Dermis blood vessel endothelial cell (primary cell): ENCODE measurements around the gene ZFP30. TPM values are rescaled to one million over a fixed set of nuclear protein-coding genes. Genes with fewer than 3 reads are reported as not detected.
A peak's percentile ranks its signal among the peaks of the same experiment; 100 is the strongest.
"Not testable (repeated sequence)": the region's sequence is repeated elsewhere in the genome, so short reads cannot be mapped to it uniquely, and the experiment has no call there.

Experiments used
- DNase-seq: peaks from one replicate; pipeline ENCODE4 v3.0.0; 2010
- total RNA-seq: library from RNA; depleted of rRNA; stranded (reverse); fragments of >200 nt; gene quantifications from 2 replicates; pipeline ENCODE4 v1.2.3, GENCODE V29; 2014

Gene ZFP30
- 14.8 and 23.3 TPM in 2 replicates for total RNA-seq

GRCh38 chr19:37655301-37655688 is at the start of gene ZFP30:
ZFP30 (minus strand) TSS chr19:37655465; CDS start chr19:37647822, 7,643 bp downstream.
- DNase-seq, result peak; percentile 86

GRCh38 chr19:37699057-37699456 is 43.8 kb upstream of the ZFP30 start:
- DNase-seq, result no peak

GRCh38 chr19:37698216-37698615 is 43.0 kb upstream of the ZFP30 start:
- DNase-seq, result no peak

- DNase-seq, result no peak
Measured at GRCh38 chr19:37695144-37695899, 40.1 kb upstream of the ZFP30 start.

- DNase-seq, result no peak
Measured at GRCh38 chr19:37692956-37693620, 37.8 kb upstream of the ZFP30 start.

GRCh38 chr19:37691881-37692504 is 36.7 kb upstream of the ZFP30 start:
- peak; percentile 92 for DNase-seq

- DNase-seq, result no peak
Measured at GRCh38 chr19:37683520-37683919, 28.3 kb upstream of the ZFP30 start.

GRCh38 chr19:37669450-37669914 is 14.2 kb upstream of the ZFP30 start:
- DNase-seq, result no peak

GRCh38 chr19:37657157-37657556 is 1.9 kb upstream of the ZFP30 start:
- not testable (repeated sequence) for DNase-seq

- DNase-seq, result peak; percentile 82
Measured at GRCh38 chr19:37655689-37656371, 565 bp upstream of the ZFP30 start.

GRCh38 chr19:37654629-37655300 is 500 bp downstream of the ZFP30 start:
- DNase-seq, result peak; percentile 42

GRCh38 chr19:37654118-37654517 is 1.1 kb downstream of the ZFP30 start:
- DNase-seq, result no peak

GRCh38 chr19:37635076-37636056 is 19.9 kb downstream of the ZFP30 start:
- DNase-seq, result no peak

GRCh38 chr19:37594982-37595382 is 60.3 kb downstream of the ZFP30 start:
- DNase-seq, result peak; percentile 53

GRCh38 chr19:37594304-37594981 is 60.8 kb downstream of the ZFP30 start, which contains the start of the genes ZNF540 and ZNF571:
ZNF540 (plus strand) TSS chr19:37594876; CDS start chr19:37598448, 3,572 bp downstream.
ZNF571 (minus strand) TSS chr19:37594792; CDS start chr19:37586676, 8,116 bp downstream.
- peak; percentile 95 for DNase-seq

- no peak for DNase-seq
Measured at GRCh38 chr19:37593996-37594303, 61.3 kb downstream of the ZFP30 start.

- no peak for DNase-seq
Measured at GRCh38 chr19:37583340-37583739, 71.9 kb downstream of the ZFP30 start.

GRCh38 chr19:37572203-37572602 is 83.1 kb downstream of the ZFP30 start:
- no peak for DNase-seq

- peak; percentile 1 for DNase-seq
Measured at GRCh38 chr19:37565370-37565669, 89.9 kb downstream of the ZFP30 start.

GRCh38 chr19:37564624-37565369 is 90.5 kb downstream of the ZFP30 start:
- peak; percentile 1 for DNase-seq
